Myocyte (in vitro differentiated cells): ENCODE results near the gene BCLAF3. TPM values are rescaled to one million over a fixed set of nuclear protein-coding genes. Genes with fewer than 3 reads are reported as not detected.

Experiments
- DNase-seq: peaks from one replicate; pipeline ENCODE4 v3.0.0-alpha.2; 2012; ENCODE audit warnings: low read depth
- polyA plus RNA-seq: library from polyadenylated mRNA; unstranded; fragments of >200 nt; gene quantifications from one replicate; pipeline ENCODE4 v1.2.1, GENCODE V29; 2012; ENCODE audit warnings: missing spikeins
- total RNA-seq: library from RNA; depleted of rRNA; stranded (reverse); fragments of >200 nt; gene quantifications from 2 replicates; pipeline ENCODE4 v1.2.3, GENCODE V29; 2014

BCLAF3 gene
- total RNA-seq, result 2.6 and 4.2 TPM in 2 replicates
- 2.6 TPM for polyA plus RNA-seq

DNA sequence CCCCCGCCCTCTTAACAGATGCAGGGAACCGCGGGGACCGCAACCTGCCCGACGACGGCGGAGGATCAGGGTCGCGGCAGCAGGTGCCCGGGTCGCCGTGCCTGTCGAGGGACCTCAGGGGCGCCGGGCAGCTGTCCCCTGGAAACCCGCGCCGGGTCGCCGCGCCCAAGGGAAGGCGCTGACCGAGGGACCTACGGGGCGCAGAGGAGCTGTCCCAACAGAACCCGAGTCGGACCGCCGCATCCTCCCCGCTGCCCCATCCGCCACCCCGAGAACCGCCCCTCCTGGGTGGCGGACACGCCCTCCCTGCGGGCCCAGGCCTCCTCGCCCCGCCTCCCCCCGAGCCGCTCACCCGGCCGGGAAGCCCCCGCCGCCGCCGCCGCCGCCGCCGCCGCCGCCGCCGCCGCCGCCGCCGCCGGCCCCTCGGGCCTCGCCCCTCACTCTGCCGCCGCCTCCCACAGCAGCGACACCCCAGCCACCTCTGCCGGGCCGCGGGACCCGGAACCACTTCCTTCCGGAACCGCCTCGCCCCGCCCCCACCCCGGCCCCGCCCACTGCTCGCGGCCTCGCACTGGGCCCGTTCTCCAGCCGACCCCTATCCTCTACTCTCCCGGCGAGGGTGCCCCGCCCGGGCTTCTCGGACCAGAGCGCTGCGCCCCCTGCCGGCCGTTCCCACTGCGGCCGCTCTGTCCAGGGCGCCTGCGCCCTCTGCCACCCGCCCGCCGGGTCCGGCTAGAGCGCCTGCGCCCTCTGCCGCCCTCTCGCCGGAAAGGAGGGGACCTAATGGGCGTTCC is at the start of gene BCLAF3:
Gene BCLAF3, minus strand, starts transcription at position 506 of the 794 bp plus-strand sequence. CDS start 20,797 bp downstream, outside the sequence.
- peak; percentile 87 for DNase-seq

DNA sequence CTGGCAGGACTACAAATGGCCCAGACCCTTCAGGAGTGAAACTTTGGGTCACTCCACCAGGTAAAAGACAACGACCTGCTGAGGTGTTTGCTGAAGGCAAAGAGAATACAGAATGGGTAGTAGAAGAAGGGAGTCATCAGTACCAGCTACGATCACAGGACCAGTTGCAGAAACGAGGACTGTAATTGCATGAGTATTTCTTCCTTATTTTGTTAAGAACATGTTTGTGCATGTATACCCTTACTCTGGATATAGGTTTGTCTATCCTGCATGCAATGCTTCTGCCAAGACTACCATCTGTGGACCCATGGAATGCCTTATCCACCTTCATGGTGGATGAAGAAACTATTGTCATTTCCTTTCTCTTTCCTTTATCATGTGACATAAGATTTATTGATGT is 48.1 kb upstream of the BCLAF3 start:
- DNase-seq, result no peak

DNA sequence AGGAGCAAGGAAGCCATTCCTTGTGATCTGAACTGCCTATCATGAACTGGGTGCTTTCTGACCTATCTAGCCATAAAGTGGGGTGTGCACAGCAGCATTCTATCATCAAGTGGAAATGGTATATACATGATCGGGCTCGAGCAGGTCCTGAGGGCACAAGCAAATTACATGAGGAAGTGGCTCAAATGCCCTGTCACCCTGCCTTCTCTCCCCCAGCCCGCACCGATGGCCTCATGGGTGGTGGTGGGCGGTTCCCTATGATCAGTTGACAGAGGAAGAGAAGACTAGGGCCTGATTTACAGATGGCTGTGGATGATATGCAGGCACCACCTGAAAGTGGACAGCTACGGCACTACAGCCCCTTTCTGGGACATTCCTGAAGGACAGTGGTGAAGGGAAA is 46.3 kb upstream of the BCLAF3 start:
- no peak for DNase-seq

DNA sequence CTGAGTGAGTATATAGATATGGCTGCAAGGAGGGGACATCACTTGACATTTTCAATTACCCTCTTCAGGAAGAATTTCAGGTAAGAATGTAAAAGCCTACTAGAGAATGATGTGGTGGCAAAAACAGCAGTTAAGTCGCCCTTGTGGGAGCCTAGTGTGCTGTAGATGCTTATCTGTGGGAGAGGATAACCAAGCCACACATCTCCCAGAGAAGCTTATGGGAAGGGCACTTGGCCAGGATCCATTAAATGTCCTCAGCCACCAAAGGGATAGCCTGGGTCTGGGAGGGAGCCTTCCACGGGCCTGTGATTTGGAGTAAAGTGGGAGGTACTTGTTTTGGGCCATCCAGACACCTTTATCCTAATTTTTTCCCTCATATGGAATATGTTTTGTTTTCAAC is 41.3 kb upstream of the BCLAF3 start:
- no peak for DNase-seq

DNA sequence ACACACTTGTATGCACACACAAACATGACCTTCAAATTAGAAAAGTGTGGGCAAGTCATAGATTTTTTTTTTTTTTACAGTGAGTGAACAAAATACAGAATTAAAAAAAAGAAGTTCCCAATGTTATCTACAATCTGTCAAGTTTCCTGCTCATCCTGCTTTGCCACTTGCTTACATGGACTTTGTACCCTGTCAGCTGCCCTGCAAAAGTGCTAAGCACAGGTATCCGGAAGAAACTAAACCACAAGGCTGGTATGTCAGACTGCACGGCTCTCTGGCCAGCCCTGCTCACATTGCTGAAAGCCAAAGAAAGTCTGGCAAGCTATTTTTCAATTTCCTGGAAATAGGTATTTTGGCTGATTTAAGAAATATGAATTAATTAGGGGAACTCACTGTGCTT is 38.9 kb upstream of the BCLAF3 start:
- DNase-seq, result no peak

DNA sequence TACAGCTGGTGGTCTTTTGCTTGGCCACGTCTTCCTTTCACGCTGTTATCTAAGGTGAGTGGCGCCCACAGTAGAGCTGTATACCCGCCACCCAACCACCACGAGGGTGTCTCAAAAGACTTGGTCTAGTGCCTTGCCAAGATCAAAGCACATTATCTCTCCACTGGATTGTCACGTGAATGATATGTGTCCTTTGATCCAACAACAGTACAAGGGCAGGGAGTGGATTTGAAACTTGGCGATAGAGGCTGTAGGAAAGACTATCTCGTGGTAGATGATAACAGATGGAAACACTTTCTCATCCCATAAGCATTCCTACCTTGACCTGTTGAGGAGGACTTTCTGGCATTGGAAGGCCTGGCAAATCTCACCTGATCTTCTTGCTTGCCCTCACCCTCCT is 37.7 kb upstream of the BCLAF3 start:
- DNase-seq, result no peak

DNA sequence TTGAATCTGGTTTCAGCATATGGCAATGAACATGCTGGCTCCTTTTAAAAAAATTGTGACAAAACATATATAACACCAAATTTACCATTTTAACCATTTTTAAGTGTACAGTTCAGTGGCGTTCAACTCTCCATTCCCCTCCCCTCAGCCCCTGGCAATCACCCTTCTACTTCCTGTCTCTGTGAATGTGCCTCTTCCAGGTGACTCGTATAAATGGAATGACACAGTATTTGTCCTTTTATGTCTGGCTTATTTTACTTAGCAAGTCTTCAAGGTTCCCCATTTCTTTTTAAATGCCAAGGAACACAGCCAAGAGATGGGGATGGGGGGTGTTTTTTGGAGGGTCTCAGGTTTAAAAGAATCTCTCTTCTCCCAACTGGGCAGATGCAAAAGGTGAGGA is 35.4 kb upstream of the BCLAF3 start:
- no peak for DNase-seq

DNA sequence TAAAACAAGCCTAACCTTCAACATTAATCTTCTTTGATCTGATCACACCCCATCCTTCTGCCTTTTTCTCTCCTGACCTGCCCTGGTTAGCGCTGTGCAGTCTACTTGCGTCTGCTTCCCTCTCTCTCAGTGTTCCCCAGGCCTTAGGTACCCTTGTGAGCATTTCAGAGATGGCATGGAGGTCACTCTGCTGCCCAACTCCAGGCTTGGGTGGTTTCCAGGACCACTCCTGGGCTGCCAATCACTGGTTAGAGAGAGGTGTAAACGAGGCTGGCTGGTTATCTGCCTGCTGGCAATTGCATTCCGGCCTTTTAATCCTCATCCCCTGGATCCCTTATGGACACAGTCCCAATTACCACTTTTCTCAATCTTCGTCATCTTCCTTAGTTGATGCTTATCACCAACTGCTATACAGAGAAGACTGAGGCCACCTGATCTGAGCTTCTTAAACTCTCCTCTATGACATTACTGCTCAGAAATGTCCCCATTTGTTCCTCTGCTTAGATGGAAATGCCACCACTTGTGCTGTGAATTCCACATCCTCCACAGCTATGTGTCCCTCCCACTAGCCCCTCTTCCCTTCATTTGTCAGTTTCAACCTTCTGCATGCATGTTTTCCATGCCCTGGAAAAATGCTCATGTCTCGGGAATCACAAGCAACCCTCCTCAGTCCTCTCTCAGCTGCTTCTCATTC is 29.0 kb upstream of the BCLAF3 start:
- peak; percentile 14 for DNase-seq

DNA sequence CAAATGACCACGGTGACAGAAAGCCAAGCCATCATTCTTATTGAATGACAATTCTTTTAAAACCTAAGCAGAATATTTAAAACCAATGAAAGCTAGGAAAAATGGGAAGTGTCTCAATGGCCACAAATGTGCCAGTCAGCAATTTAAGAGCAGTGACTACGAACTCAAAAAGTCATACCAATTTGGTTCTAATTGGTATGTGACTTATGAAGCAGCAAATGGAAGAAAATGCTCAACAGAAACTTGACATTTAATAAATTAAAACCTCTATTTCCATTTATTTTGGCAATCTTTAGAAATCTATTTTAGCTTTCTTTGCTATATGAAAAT is 25.7 kb upstream of the BCLAF3 start:
- no peak for DNase-seq

DNA sequence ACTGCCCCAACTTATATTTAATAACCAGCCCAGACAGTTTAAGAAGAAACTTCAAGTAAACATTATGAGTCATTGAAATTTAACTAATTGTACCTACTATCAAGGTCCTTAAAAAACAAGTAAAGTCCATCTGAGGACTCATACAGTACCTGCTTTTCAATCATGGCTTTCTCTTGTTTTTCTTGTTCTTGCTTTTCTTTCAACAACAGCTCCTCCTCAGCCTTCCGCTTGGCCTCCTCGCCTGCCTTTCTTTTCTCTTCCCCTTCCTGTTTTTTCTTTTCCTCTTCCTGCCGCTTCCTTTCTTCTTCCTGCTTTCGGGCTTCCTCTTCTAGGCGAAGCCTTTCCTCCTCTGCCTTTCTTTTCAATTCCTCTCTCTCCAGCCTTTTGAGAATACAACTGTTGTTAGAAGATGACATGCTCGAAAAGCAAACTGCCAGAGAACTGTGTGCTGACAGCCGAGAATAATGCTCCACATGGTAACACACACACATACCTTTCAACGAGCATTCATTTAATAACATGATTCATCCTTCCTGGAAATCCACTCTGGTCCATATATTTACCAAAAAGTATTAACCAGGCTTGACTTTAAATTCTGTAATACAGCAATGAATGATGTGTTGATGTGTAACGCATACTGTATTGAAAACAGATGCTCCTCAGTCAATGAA is 25.2 kb upstream of the BCLAF3 start:
- DNase-seq, result no peak

DNA sequence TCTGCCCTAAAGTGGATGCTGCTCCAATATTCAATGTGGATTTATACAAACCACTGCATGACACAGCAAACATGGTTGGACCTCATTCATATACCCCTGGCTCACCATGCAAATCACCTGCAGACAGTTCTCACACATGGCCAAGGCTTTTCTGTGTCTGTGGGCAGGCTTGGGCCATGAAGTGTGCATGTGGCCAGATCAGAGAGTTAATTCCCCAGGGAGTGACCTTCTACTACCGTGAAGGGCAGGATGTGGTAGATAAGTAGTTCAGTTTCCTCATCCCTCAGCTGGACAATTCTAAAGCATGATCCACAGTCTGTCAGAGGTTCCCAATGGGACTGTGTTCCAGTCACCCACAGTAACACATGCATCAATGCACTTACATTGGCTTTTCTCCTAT is 24.6 kb upstream of the BCLAF3 start:
- DNase-seq, result no peak

DNA sequence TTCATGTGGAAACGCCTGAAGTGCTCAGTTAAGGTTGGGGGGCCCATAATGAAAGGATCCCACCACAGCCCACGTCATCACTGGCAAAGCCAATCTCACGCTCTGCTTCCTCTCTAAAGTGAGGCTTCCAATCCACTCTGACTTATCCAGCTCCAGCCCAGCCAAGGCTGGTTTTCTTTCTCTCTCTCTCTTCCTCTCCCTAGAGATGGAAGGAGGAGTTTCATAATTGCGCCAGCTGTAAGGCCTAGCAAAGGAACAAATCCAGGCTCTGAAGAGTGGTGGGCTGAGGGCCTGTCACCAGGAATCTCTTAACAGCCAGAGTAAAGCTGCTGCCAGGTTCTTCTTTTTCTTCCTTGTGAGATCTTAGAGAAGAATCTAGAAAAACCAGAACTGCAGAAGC is 20.7 kb upstream of the BCLAF3 start:
- DNase-seq, result no peak

DNA sequence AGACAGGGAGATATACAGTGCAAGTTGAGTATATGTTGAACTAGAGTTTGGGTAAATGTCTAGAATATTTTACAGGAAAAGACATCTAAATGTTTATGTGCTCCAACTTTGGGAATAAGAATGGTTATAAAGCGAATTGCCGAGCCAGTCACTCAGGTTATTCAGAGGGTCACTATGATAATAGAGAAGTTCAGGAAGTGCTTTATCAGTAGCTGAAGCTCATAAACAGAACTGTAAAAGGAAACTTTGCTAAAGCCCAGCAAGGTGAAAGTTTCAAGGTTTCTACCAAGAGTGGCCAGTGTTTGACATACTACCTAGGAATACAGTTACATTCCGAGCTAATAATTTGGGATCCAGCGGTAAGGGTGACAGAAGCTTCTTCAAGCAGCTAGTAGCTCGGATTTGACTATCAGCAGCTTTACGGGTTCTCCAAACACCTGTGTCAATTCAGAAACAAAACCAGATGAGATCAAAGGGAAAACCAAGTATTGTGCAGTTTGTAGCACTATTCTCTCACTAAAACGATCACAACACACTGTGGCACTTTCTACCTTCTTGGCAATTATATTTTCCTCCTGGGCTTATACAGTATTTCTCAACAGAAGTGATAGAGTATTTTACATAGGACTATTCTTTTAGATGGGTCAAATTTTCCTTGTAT is 17.2 kb upstream of the BCLAF3 start:
- no peak for DNase-seq

DNA sequence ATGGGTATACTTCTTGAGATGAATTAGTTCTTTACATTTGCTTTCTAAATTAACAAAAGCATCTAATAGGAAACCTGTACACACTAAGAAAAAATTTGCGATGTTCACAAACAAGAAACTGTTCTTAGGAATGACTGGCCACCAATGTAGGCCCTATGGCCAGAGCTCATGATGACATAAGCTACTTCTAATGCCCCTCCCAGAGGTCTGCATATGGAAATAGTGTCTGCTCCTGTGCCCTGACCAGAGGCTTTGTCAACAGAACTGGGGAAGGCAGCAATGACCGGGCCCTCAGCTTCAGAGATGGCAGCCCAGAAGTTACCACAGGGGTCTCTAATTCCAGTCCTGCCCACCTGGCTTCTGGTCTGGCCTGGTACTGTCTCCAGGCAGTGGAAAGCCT is 15.0 kb upstream of the BCLAF3 start:
- DNase-seq, result no peak

DNA sequence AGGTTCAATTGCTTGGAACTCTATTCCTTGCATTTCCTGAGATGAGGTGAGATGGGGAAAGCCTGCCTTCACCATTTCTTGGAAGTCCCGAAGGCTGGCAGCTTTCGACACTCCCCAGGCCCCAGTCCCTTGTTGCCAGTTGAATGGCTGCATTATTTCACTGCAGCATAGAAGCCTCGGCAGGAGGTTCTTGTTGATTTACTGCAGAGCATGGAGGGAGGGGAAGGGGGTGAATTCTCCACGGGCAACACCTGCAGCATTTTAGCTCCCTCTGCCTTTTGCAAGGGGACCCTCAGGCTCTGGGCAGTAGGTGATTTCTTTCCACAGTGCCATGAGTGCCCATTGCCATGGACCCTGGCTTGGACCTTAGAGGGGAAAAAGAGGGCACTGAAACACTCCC is 10.7 kb upstream of the BCLAF3 start:
- DNase-seq, result no peak

DNA sequence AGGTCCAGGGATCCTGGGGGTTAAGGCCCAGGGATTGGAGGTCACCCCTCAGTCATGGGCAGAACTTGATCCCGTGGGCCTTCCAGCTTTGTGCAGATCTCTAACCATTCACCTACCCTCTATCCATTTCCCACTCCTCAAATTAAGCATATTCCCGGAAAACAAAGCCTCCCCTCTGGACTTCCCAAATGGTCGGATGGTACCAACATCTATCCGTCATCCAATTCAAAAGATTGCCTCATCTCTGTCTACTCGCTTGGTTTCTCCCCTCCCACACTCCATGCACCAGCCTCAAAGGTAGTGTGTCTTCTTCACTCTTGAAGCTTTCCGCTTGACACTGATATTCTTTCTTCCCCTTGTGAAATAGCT is 473 bp upstream of the BCLAF3 start:
- no peak for DNase-seq

DNA sequence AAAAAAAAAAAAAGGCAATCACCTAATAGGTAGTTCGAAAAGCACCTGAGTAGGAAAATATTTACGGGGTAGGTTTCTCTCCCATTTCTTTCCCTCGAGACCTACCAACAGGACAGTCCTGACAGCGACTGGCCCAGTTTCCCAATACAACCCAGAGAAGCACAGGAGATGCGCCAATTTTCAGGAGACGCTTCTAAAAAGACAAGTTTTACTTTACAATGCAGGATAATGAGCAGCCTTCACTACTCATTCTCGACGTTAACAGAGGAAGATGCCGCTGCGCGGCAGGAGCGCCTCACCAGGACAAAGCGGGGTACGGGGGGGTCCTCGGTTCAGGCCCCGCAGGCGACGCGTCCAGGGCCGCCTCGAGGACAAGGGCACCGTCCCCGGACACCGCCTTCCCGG is 708 bp downstream of the BCLAF3 start:
- DNase-seq, result no peak

DNA sequence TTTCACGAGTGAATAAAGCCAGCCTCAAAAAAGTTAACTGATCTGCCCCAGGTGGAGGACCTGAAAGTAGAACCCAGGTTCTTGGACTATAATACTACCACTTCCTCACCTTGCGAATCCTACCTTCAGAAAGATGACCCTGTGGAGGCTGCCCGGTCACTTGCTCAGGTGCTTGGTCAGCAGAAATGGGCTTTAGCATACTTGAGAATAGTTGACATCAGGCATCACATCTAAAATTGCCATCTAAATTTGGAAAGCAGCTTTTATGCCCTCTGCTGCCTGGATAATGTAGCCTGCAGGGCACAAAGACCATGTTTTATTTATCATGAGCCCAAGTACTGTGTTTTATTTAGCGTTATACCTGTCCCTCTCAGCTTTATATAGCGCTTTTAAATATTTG is 3.0 kb downstream of the BCLAF3 start:
- no peak for DNase-seq

DNA sequence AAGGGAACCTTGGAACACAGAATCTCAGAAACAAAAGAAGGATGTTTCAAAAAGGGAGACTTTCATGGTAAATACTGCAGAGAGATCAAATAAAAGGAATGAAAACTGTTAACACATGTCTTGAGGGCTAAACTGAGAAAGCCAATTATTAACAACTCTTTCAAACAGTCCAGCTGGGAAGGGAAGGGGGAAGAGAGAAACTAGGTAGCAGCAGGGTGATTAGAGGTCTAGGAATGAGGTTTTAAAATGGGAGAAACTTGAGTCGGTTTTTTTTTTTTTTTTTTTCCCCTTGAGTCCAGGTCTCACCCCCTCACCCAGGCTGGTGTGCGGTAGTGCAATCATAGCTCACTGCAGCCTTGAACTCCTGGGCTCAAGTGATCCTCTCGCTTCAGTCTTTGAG is 4.3 kb downstream of the BCLAF3 start:
- DNase-seq, result no peak

DNA sequence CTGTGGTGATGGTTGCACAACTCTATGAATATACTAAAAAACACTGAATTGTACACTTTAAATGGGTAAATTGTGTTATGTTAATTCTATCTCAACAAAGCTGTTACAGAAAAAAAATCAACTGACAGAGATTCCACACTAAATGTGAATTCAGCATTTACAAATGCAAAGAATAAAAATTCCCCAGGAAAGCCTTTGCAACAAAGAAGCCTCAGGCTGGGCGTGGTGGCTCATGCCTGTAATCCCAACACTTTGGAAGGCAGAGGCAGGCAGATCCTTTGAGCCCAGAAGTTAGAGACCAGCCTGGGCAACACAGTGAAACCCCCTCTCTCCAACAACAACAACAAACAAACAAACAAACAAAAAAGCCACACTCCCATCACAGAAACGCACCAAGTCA is 8.9 kb downstream of the BCLAF3 start:
- peak; percentile 4 for DNase-seq

DNA sequence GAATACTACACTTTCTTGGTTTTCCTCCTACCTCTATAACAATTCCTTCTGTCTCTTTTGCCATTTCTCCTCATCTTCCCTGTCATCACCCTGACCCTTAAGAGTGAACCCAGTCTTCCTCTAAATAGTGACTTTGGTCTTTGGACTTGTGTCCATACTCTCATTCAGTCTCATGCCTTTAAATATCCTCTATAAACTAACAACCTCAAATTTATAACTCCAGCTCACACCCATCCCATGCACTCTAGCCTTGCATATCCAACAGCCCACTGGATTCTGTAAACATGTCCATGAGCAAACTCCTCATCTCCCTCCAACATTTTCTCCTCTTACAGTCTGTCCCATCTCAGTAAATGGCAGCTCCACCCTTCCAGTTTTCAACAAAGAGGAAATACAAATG is 15.0 kb downstream of the BCLAF3 start:
- DNase-seq, result no peak

DNA sequence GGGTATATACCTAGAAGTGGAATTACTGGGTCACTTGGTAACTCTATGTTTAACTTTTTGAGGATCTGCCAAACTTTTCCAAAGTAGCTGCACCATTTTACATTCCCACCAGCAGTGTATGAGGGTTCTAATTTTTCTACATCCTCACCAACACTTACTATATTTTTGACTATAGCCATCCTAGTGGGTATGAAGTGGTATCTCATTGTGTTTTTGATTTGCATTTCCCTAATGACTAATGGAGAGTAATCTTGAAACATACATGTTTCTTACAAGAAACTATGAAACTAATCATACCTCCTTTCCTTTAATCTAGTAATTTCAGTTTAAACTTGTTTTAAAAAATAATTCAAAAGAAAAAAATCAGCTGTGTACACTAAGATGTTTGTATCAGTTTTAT is 17.9 kb downstream of the BCLAF3 start:
- no peak for DNase-seq
